ENCODE data around the gene UGDH.

Gene UGDH

DNA sequence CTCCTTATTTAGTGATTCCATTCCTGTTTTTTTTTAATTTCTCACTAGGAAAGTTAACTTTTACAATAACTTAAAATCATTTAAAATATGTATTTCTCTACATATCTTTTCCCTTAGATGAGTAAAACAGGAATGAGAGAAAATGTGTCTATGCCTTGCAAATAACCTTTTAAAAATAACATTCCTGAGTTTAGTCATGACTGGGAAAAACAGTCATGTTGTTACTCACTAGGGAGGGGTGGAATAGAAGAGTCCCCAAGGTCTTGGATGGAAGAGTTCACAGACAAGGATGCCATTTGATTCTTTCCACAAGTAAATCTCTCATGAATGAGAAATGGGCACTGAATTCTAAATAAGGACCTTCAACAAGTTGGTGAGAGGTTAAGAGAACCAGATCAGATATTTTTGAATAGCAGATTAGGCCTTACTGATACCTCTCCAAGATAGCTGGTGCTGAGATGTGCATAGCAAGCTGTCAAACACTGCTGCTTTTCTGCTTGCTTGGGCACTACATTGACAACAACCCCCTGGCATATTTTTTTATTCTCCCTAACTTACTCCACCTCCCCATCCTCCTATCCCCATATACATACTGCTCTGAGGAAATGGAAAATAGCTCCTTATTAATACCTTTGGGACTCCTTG, 25.1 kb downstream of the UGDH start:
- Histone ChIP-seq H3K9me3 (ENCODE audit: insufficient read depth, low read length) (no peaks in the 10 kb centered on the region), H4K20me1 (ENCODE audit: low read depth, low read length) (no peaks in the 10 kb centered on the region), H3K27me3 (ENCODE audit: low read length) (no peaks in the 10 kb centered on the region), H3K9ac (ENCODE audit: low read length) (no peak overlapping the region), H3K9me2 (replicated peaks; ENCODE audit: insufficient read depth, low read length) (no peaks in the 10 kb centered on the region), H3K36me3 (ENCODE audit: low read length) (peaks cover 2% of the 10 kb centered on the region; the same call in 1 of the 2 replicates), H3F3A (ENCODE audit: insufficient read depth) (no peaks in the 10 kb centered on the region), H2AFZ (ENCODE audit: low read depth, low read length, severe bottlenecking) (no peak overlapping the region), H3K4me3 (ENCODE audit: insufficient read depth, low read length, poor library complexity, severe bottlenecking) (no peak overlapping the region), H3K27ac (ENCODE audit: low read depth, low read length) (no peak overlapping the region), H3K4me2 (ENCODE audit: low read depth, low read length, poor library complexity, severe bottlenecking) (no peak overlapping the region), H3K79me2 (ENCODE audit: insufficient read depth, low read length) (no peaks in the 10 kb centered on the region)
- TF ChIP-seq EZH2phosphoT487 (conservative IDR thresholded peaks at IDR 0.05; ENCODE audit: low read length) = no peak
- no peak for TF ChIP-seq CTCF (IDR thresholded peaks at IDR 0.05; ENCODE audit: insufficient read depth, low read length, poor library complexity, severe bottlenecking)

- H3K4me3 ChIP-seq (ENCODE audit: insufficient read depth, low read length, poor library complexity, severe bottlenecking) = no peak overlapping the region
- no peaks in the 10 kb centered on the region for H3K9me3 ChIP-seq (ENCODE audit: insufficient read depth, low read length)
- H4K20me1 ChIP-seq (ENCODE audit: low read depth, low read length) = no peaks in the 10 kb centered on the region
- no peaks in the 10 kb centered on the region for H3K27me3 ChIP-seq (ENCODE audit: low read length)
- H3K4me2 ChIP-seq (ENCODE audit: low read depth, low read length, poor library complexity, severe bottlenecking) = no peak overlapping the region
- peaks cover 2% of the 10 kb centered on the region; the same call in 1 of the 2 replicates for H3K36me3 ChIP-seq (ENCODE audit: low read length)
- TF ChIP-seq EZH2phosphoT487 (conservative IDR thresholded peaks at IDR 0.05; ENCODE audit: low read length) (no peak), CTCF (IDR thresholded peaks at IDR 0.05; ENCODE audit: insufficient read depth, low read length, poor library complexity, severe bottlenecking) (no peak)
- no peak overlapping the region for H2AFZ ChIP-seq (ENCODE audit: low read depth, low read length, severe bottlenecking)
- H3K79me2 ChIP-seq (ENCODE audit: insufficient read depth, low read length) = no peaks in the 10 kb centered on the region
- H3K9me2 ChIP-seq (replicated peaks; ENCODE audit: insufficient read depth, low read length) = no peaks in the 10 kb centered on the region
- H3K27ac ChIP-seq (ENCODE audit: low read depth, low read length) = no peak overlapping the region
- H3K9ac ChIP-seq (ENCODE audit: low read length) = no peak overlapping the region
- H3F3A ChIP-seq (ENCODE audit: insufficient read depth) = no peaks in the 10 kb centered on the region
These were observed 28.6 kb downstream of the UGDH start for GRCh38 chr4:39498727-39499020.

DNA sequence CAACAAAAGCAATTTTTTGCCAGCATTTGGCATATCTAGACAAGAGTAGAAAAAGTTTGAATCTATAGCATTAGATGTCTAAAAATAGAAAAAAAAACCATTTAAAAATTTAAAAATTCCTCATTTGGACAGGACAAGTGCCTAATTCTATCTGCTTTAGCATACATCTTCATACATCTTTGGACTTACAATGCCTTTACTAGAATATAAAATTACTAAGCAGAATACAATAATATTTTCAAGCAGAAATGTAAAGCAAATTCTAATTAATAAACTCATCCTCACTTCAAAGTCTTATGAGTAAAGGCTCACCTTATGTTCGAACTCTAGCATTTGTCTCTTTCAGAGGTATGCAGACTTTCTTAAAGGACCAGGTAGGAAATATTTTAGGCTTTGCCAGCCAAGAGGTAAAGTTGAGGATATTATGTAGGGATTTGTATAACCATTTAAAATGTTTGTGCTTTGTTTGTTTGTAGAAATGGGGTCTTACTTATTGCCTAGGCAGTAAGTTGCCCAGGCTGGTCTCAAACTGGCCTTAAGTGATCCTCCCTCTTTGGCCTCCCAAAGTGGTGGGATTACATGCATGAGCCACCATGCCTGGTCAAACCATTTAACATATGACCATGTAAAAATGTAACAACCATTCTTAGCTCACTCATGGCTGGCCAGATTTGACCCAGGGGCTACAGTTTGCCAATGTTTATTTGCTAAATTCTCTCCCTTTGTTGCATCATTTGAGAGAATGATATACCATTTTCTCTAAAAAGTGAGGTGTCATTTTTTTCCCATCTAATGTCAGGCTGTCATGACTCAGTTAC, 29.1 kb downstream of the UGDH start:
- Histone ChIP-seq H2AFZ (ENCODE audit: low read depth, low read length, severe bottlenecking) (no peak overlapping the region), H3K4me3 (ENCODE audit: insufficient read depth, low read length, poor library complexity, severe bottlenecking) (no peak overlapping the region), H4K20me1 (ENCODE audit: low read depth, low read length) (no peaks in the 10 kb centered on the region), H3F3A (ENCODE audit: insufficient read depth) (no peaks in the 10 kb centered on the region), H3K27ac (ENCODE audit: low read depth, low read length) (no peak overlapping the region), H3K9me2 (replicated peaks; ENCODE audit: insufficient read depth, low read length) (no peaks in the 10 kb centered on the region), H3K27me3 (ENCODE audit: low read length) (no peaks in the 10 kb centered on the region), H3K9ac (ENCODE audit: low read length) (no peak overlapping the region), H3K79me2 (ENCODE audit: insufficient read depth, low read length) (no peaks in the 10 kb centered on the region), H3K36me3 (ENCODE audit: low read length) (peaks cover 2% of the 10 kb centered on the region; the same call in 1 of the 2 replicates), H3K4me2 (ENCODE audit: low read depth, low read length, poor library complexity, severe bottlenecking) (no peak overlapping the region), H3K9me3 (ENCODE audit: insufficient read depth, low read length) (no peaks in the 10 kb centered on the region)
- TF ChIP-seq EZH2phosphoT487 (conservative IDR thresholded peaks at IDR 0.05; ENCODE audit: low read length) (no peak), CTCF (IDR thresholded peaks at IDR 0.05; ENCODE audit: insufficient read depth, low read length, poor library complexity, severe bottlenecking) (no peak)

All from SU-DHL-6 (cell line).